Activated naive CD4-positive, alpha-beta T cell (primary cell): ENCODE data around the gene FAN1.
"Not testable (repeated sequence)": the region's sequence is repeated elsewhere in the genome, so short reads cannot be mapped to it uniquely, and the experiment has no call there.

ENCODE experiments used
- DNase-seq, 4 experiments: peaks; one replicate each; lab custom pipeline; 2025; lab: John Stamatoyannopoulos, UW

Gene FAN1

GRCh38 chr15:30903497-30904187 lies at the start of gene FAN1:
Gene FAN1 (plus strand): TSS chr15:30903915. CDS start chr15:30904664, 749 bp downstream.
- DNase-seq: peak; percentile 35 to 72 (median 44)

GRCh38 chr15:30859091-30859874 lies 44.4 kb upstream of the FAN1 start:
- DNase-seq: no peak

DNA sequence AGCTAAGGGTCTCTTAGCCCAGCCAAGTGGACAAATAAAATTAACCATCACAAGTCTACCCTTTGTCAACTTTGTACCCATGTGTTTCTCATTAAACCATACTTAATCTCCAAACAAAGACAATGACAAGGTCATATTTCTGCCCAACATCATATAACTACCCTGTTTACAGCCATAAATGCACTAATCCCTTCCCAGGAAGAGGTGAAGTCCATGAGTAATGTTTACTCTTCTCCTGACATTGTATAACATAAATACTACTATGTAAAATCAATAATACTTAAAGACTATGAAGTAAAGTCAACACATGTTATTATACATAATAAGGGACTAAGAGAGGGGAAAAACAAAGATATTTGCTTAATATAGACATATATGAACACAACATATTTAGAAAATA lies 38.5 kb upstream of the FAN1 start:
- DNase-seq: no peak

GRCh38 chr15:30870681-30871080 lies 33.0 kb upstream of the FAN1 start:
- no peak for DNase-seq

- DNase-seq: no peak
Measured at GRCh38 chr15:30872341-30872748, 31.4 kb upstream of the FAN1 start.

DNA sequence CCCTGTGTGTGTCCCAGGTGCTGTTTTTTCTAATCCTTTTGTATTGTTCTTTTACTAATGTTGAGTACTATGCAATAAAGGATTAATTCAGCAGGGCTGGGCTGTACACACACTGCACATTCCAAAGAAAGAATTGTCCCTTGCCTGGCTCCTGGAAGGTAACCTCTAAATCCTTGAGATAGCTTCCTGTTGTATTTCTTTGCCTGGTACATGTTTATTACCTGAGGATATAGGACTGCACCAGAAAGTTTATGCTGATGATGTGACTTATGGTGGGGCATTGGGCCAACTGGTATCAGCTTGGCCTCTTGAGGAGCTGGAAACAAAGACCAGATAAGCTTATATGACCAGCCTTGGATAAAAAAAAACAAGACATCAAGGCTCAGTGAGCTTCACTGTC lies 26.6 kb upstream of the FAN1 start:
- DNase-seq: no peak

DNA sequence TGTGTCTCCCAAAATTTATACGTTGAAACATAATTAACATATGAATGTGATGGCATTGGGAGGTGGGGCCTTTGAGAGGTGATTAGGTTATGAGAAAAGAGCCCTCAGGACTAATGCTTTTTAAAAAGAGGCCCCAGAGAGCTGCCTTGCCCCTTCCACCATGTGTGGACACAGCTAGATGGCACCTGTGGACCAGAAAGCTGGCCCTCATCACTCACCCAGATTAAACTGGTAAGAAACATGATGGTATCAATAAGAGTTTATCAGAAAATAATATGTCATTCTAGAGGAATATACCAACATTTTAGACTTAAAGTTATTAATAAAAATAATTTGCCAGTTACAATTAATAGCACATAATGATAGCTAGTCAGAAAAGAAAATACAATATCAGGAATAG lies 25.2 kb upstream of the FAN1 start:
- DNase-seq: no peak

DNA sequence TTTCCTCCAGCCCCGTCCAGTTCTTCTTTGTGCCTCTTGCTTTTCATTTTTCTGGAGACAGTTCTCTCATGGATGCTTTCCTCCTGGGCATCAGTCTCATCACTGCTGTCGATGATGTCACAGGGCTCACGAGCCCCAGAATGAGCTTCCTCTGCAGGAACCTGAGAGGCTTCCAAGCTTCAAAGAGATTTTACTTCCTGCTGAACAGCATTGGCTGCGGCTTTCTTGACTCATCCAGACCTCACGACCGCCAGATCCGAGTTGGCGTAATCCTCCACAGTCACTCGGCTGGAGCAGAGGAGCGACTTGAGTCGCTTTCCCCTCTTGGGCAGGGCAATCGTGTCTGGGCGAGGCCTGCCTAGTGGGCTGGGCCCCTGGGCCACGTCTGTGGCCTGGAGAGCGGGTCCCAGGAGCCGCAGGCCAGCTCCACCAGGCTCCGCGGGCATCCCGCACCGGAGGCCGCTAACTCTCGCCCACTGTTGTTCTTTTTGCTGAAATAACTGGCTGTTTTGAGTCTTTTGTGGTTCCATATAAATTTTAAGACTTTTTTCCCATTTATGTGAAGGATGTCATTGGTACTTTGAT lies 20.8 kb upstream of the FAN1 start:
- DNase-seq: peak in 1 of 4 experiments; percentile 24

DNA sequence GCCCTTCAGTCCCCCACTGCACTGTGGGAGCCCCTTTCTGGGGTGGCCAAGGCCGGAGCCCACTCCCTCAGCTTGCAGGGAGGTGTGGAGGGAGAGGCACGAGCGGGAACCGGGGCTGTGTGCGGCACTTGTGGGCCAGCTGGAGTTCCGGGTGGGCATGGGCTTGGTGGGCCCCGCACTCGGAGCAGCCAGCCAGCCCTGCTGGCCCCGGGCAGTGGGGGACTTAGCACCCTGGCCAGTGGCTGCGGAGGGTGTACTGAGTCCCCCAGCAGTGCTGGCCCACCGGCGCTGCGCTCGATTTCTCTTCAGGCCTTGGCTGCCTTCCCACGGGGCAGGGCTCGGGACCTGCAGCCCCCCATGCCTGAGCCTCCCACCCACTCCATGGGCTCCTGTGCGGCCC lies 20.0 kb upstream of the FAN1 start:
- not testable (repeated sequence) for DNase-seq

DNA sequence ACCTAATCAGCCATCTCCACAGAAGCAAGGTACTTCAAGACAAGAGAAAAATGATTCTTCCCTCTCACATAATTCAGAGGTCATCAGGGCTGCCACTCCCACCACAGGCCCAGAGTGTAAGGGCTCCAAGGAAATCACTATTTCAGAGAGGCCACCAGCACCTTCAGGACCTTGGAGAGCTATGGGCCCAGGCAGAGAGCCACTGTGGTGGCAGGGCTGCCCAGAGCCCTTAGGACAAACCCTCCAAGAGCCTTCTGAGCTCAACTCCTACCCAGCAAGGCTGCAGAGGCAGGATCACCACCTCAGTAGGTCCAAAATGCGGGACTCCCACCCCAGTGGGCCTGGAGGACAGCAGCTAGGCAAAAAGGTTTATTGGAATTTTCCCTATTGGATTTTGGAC lies 17.9 kb upstream of the FAN1 start:
- no peak for DNase-seq

- DNase-seq: no peak
Measured at GRCh38 chr15:30889196-30889595, 14.5 kb upstream of the FAN1 start.

DNA sequence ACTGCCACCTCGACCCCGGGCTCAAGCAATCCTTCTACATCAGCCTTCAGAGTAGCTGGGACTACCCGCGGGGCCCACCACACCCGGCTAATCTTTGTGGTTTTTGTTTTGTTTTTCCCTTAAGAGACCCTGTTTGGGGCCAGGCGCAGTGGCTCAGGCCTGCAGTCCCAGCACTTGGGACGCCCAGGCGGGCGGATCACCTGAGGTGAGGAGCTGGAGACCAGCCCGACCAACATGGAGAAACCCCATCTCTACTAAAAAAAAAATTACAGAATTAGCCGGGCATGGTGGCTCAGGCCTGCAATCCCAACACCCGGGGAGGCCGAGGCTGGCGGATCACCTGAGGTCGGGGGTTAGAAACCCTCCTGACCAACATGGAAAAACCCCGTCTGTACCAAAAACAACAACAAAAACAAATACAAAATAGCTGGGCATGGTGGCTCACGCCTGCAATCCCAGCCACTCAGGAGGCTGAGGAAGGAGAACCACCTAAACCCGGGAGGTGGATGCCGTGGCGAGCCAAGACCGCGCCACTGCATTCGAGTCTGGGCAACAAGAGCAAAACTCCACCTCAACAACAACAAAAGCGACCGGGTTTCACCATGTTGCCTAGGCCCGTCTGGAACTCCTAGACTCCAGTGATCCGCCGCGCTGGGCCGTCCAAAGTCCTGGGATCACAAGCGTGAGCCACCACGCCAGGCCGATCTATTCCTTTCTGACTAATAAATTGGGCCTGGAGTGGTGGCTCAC lies 8.1 kb upstream of the FAN1 start:
- DNase-seq: no peak

- no peak for DNase-seq
Measured at GRCh38 chr15:30896211-30896606, 7.5 kb upstream of the FAN1 start.

DNA sequence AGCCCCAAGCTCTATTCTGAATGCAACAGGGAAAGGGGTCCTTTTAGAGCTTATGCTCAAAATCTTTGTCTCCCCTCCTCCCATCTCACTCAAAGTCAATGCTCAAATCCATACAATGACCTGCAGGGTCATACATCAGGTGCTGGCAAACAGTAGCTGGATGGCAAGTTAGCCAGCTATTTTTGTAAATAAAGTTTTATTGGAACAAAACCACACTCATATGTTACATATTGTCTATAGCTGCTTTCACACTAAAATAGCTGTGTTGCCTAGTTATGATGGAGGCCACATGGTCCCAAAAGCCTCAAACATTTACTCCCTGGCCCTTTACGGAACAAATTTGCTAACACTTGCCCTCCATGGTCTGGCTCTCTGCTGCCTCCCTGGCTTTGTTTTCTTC lies 1.8 kb upstream of the FAN1 start:
- DNase-seq: no peak

GRCh38 chr15:30904812-30905211 lies 1.1 kb downstream of the FAN1 start:
- no peak for DNase-seq

DNA sequence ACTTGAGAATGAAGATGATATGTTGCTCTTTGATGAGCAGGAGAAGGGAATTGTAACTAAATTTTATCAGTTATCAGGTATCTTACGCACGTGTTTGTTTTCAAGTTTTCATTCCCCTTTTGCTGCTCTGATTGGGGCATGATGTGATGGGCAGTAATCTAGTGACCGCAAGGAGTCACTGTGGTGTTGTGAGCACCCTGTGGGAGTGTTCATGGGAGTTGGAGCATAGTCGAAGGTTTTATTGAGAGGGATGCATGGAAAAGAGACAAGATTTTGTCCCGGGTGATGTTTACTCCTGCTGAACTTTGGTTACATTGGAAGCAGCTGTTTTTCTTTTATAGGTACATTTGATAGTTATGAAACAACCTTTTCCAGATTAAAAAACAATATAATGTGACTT lies 2.1 kb downstream of the FAN1 start:
- DNase-seq: no peak

GRCh38 chr15:30906366-30906765 lies 2.7 kb downstream of the FAN1 start:
- no peak for DNase-seq

DNA sequence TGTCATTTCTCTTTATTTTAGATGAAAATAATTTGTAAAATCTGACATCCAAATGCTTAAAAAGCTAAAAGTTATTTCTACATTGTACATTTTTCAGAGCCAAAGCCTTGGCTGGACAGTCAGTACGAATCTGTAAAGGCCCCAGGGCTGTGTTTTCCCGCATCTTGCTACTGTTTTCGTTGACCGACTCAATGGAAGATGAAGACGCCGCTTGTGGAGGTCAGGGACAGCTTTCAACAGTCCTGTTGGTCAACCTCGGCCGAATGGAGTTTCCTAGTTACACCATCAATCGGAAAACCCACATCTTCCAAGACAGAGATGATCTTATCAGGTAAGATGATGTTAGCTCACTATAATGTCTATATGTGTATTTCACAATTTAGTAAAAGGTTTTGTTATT lies 10.0 kb downstream of the FAN1 start:
- DNase-seq: no peak

DNA sequence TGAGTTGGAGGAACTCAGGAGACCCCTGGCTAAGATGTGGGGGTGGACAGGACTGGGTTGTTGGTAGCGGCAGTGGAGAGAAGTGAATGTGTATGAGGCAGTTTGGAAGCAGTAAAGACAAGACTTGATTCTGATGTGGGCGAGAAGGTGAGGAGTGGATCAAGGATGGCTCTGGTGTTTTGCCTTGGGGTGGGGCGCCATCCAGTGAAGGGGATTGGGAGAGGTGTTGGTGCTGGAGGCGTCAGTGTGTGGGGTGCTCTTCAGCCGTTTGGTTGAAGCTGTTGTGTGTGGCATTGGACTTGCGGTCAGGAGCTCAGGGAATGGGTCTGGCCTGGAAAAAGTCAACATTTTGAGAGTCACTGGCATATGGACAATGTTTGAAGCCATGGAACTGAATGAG lies 13.3 kb downstream of the FAN1 start:
- no peak for DNase-seq

GRCh38 chr15:30917675-30918074 lies 14.0 kb downstream of the FAN1 start:
- no peak for DNase-seq

DNA sequence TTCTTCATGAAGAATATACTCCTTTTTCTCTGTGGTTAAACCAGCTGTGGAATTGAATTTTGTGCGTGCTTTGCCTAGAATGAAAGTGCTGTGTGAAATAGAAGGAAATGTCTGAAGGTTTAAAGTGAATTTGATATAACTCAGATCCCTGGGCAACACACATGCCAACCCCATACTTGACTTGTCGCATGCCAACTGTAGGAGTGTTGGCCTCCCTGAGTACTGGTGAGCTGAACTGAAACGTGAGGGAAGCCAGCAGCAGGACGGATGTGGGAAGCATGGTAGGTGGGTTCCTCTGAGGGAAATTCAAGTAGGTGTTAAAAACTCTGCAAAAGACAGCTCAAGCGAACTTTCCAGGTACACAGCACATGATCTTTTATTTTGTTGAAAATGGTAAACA lies 14.7 kb downstream of the FAN1 start:
- DNase-seq: no peak

GRCh38 chr15:30919877-30920550 lies 16.3 kb downstream of the FAN1 start:
- DNase-seq: no peak
